T-helper 1 cell treated with Interleukin-12 subunit alpha and Interleukin-12 subunit beta and Interleukin-4 antibody, amounts not matched to agents 30 μg/mL and 1 μg/mL, for 36 hours (primary cell): ENCODE results near the gene TADA2A.
"Not testable (repeated sequence)": the region's sequence is repeated elsewhere in the genome, so short reads cannot be mapped to it uniquely, and the experiment has no call there.

Experiments
- H3K27ac Mint-ChIP-seq: one replicate; pipeline ENCODE4 v1.8.0; 2021; ENCODE audit warnings: mild to moderate bottlenecking, mixed read lengths
- H3K27me3 Mint-ChIP-seq: one replicate; pipeline ENCODE4 v1.8.0; 2021; ENCODE audit warnings: low read depth, mixed read lengths
- H3K36me3 Mint-ChIP-seq: one replicate; pipeline ENCODE4 v1.8.0; 2021; ENCODE audit warnings: low read depth, mixed read lengths
- H3K4me1 Mint-ChIP-seq: one replicate; pipeline ENCODE4 v1.8.0; 2021; ENCODE audit warnings: low read depth, mixed read lengths
- H3K4me3 Mint-ChIP-seq: one replicate; pipeline ENCODE4 v1.8.0; 2021; ENCODE audit warnings: mild to moderate bottlenecking, moderate library complexity, mixed read lengths
- H3K9me3 Mint-ChIP-seq: one replicate; pipeline ENCODE4 v1.8.0; 2021; ENCODE audit warnings: mixed read lengths

The TADA2A gene

DNA sequence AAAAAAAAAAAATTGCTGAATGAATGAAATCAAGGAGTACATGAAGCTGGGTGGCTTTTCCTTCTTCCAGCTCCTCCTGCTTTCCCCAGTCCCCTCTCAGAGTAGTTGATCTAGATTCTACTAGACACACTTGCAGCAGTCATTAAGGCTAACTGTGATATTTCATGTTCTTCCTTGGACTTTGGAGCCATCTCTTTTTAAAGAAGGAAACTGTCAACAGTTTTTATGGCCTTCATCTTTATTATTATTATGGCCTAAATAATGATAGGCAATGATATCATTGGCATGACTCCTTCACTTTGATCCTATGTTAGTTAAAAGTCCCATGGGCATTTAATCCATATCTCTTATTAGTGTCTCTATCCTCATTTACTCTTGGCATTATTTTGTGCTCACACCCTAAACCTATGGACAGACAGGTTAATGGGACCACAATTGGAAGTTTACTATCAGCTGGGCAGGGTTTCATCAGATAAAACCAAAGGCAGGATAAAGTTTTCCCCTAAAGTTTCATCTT lies 21.2 kb upstream of the TADA2A start:
- Mint-ChIP-seq H3K27ac (no peak overlapping the region), H3K36me3 (no peaks in the 10 kb centered on the region), H3K9me3 (no peaks in the 10 kb centered on the region), H3K4me3 (no peak overlapping the region), H3K4me1 (peaks cover 2% of the 10 kb centered on the region), H3K27me3 (no peaks in the 10 kb centered on the region)

- Mint-ChIP-seq H3K36me3 (no peaks in the 10 kb centered on the region), H3K9me3 (no peaks in the 10 kb centered on the region), H3K27ac (no peak overlapping the region), H3K4me1 (peaks cover 5% of the 10 kb centered on the region), H3K4me3 (no peak overlapping the region), H3K27me3 (no peaks in the 10 kb centered on the region)
These were observed 20.2 kb upstream of the TADA2A start for GRCh38 chr17:37386462-37386861.

DNA sequence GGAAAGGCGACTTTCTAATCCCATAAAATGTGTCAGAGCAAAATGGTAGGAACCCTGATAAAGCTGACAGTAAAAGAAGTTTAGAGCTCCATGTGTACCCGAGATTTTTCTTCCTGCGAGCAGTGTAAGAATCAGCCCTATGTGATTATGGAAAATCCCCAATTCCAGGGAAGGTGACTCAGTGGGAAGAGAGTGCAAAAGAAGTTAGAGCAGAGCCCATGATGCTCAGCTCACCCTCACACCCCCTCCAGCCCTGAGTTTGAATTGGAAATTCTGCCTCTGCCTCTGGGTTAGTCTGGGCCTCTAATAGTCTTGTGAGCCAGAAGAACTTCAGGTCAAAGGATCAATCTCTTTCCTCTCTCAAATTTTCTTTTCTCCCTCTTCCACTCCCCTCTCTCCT lies 18.4 kb upstream of the TADA2A start:
- H3K4me3 Mint-ChIP-seq = no peak overlapping the region
- no peaks in the 10 kb centered on the region for H3K9me3 Mint-ChIP-seq
- H3K36me3 Mint-ChIP-seq = no peaks in the 10 kb centered on the region
- no peak overlapping the region for H3K27ac Mint-ChIP-seq
- H3K4me1 Mint-ChIP-seq = peaks cover 18% of the 10 kb centered on the region
- no peaks in the 10 kb centered on the region for H3K27me3 Mint-ChIP-seq

- Mint-ChIP-seq H3K4me1 (peaks cover 19% of the 10 kb centered on the region), H3K27me3 (no peaks in the 10 kb centered on the region), H3K27ac (no peak overlapping the region), H3K9me3 (no peaks in the 10 kb centered on the region), H3K4me3 (no peak overlapping the region), H3K36me3 (no peaks in the 10 kb centered on the region)
These were observed 17.5 kb upstream of the TADA2A start for GRCh38 chr17:37389160-37389559.

DNA sequence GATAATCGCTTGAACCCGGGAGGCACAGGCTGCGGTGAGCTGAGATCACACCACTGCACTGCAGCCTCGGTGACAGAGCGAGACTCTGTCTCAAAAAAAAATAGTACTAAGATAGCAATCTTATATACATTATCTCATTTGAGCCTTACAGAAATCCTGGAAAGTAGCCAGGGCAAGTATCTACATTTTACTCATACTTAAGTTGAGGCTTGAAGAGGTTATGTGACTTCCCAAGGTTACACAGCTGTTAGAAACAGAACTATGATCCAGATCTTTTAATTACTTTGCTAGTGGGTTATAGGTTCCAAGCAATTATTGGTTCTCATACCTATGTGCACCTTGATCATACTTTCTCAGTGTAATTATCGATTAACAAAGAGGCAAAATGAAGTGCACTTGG lies 15.5 kb upstream of the TADA2A start:
- H3K27ac Mint-ChIP-seq = no peak overlapping the region
- H3K9me3 Mint-ChIP-seq = no peaks in the 10 kb centered on the region
- H3K27me3 Mint-ChIP-seq = no peaks in the 10 kb centered on the region
- H3K4me1 Mint-ChIP-seq = peaks cover 19% of the 10 kb centered on the region
- no peaks in the 10 kb centered on the region for H3K36me3 Mint-ChIP-seq
- H3K4me3 Mint-ChIP-seq = no peak overlapping the region

GRCh38 chr17:37392024-37392590 lies 14.6 kb upstream of the TADA2A start:
- Mint-ChIP-seq H3K4me3 (no peak overlapping the region), H3K27me3 (no peaks in the 10 kb centered on the region), H3K27ac (peak overlapping the region; percentile 8), H3K36me3 (no peaks in the 10 kb centered on the region), H3K4me1 (peaks cover 19% of the 10 kb centered on the region), H3K9me3 (no peaks in the 10 kb centered on the region)

DNA sequence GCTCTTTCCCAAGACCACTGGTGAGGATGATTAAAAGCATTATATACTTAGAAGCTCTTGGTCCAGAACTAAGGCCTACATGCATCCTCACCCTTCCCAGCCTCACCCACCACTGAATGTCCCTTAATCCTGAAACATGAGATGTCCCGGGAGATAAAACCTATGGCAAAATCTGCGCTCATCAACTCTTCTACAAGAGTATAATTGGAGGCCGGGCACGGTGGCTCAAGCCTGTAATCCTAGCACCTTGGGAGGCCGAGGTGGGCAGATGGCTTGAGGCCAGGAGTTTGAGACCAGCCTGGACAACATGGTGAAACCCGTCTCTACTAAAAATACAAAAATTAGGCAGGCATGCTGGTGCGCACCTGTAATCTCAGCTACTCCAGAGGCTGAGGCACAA lies 13.3 kb upstream of the TADA2A start:
- H3K27ac Mint-ChIP-seq = no peak overlapping the region
- no peaks in the 10 kb centered on the region for H3K27me3 Mint-ChIP-seq
- no peak overlapping the region for H3K4me3 Mint-ChIP-seq
- peaks cover 21% of the 10 kb centered on the region for H3K4me1 Mint-ChIP-seq
- no peaks in the 10 kb centered on the region for H3K9me3 Mint-ChIP-seq
- H3K36me3 Mint-ChIP-seq = no peaks in the 10 kb centered on the region

DNA sequence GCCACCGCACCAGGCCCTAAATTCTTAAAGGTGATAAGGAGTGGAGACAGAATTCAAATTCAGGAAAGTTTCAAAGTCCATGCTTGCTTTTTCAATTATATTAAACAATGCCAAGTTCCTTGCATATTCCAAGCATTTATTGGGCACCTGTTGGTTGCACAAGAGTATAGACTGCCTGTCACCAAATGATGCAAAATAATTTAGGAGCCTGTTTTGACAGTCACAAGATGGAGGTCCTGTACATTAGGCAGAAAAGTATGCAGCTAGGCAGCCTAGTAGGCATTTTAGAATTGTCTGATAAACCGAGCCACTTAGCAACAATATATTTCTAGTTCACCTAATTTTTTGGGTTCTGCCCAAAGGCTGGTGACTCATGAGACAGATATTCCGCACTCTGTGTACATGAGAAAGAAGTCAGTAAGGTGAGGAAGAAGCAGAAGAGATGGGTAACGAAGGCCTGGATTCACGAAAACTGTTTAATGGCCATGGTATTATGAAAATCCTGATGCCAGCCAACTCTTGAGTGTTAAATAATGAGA lies 7.4 kb upstream of the TADA2A start:
- peaks cover 12% of the 10 kb centered on the region for H3K4me1 Mint-ChIP-seq
- H3K36me3 Mint-ChIP-seq = peaks cover 2% of the 10 kb centered on the region
- no peaks in the 10 kb centered on the region for H3K27me3 Mint-ChIP-seq
- no peak overlapping the region for H3K4me3 Mint-ChIP-seq
- no peaks in the 10 kb centered on the region for H3K9me3 Mint-ChIP-seq
- no peak overlapping the region for H3K27ac Mint-ChIP-seq

- no peaks in the 10 kb centered on the region for H3K9me3 Mint-ChIP-seq
- H3K4me3 Mint-ChIP-seq = no peak overlapping the region
- peaks cover 7% of the 10 kb centered on the region for H3K36me3 Mint-ChIP-seq
- no peaks in the 10 kb centered on the region for H3K27me3 Mint-ChIP-seq
- no peak overlapping the region for H3K27ac Mint-ChIP-seq
- peaks cover 21% of the 10 kb centered on the region for H3K4me1 Mint-ChIP-seq
These were observed 6.2 kb upstream of the TADA2A start for GRCh38 chr17:37400505-37400904.

DNA sequence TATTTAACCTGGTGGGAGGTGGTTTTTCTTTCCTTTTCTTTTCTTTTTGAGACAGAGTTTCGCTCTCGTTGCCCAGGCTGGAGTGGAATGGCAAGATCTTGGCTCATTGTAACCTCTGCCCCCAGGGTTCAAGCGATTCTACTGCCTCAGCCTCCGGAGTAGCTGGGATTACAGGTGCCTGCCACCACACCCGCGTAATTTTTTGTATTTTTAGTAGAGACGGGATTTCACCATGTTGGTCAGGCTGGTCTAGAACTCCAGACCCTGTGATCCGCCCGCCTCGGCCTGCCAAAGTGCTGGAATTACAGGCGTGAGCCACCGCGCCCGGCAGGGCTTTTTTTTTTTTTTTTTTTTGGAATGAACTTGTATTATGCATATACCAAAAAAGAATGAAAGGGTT lies 1.2 kb upstream of the TADA2A start:
- H3K9me3 Mint-ChIP-seq, H3K27me3 Mint-ChIP-seq: not testable (repeated sequence)
- Mint-ChIP-seq H3K4me3 (peak overlapping the region; percentile 97), H3K36me3 (peaks cover 12% of the 10 kb centered on the region), H3K27ac (peak overlapping the region; percentile 94), H3K4me1 (peaks cover 30% of the 10 kb centered on the region)

DNA sequence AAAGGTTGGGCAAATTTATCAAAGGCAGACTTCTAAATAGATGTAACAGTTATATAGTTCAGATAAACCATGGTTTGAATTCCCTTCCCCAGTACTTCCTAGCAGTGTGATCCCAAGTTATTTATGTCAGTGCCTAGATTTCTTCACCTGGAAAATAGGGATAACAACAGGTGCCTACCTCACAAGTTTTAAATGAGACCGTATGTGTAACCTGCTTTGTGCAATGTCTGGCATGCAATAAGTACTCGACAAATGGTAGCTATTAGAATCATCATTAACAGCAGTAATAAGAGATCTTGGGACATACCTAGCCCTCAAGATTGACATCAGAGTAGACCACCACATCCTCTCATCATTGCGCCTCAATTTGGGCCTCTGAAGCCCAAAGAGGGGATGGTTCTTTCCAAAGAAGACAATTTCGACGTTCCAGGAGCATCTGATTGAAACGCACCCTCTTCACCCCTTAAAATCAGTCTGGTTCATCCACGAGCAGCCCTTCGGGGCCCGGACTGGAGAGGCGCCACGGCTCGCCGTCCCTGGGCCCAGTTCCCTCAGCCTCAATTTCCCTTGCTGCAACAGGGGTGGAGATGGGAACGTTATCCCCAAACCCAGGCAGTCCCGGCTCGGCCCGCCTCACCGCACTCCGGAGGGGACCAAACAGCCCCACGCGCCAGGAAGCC lies 591 bp upstream of the TADA2A start:
- no peaks in the 10 kb centered on the region for H3K27me3 Mint-ChIP-seq
- H3K4me3 Mint-ChIP-seq = peak overlapping the region; percentile 97
- peaks cover 13% of the 10 kb centered on the region for H3K36me3 Mint-ChIP-seq
- H3K27ac Mint-ChIP-seq = peak overlapping the region; percentile 94
- H3K4me1 Mint-ChIP-seq = peaks cover 31% of the 10 kb centered on the region
- no peaks in the 10 kb centered on the region for H3K9me3 Mint-ChIP-seq

- H3K36me3 Mint-ChIP-seq = peaks cover 17% of the 10 kb centered on the region
- not testable (repeated sequence) for H3K9me3 Mint-ChIP-seq, H3K27me3 Mint-ChIP-seq
- H3K27ac Mint-ChIP-seq = peak overlapping the region; percentile 57
- H3K4me3 Mint-ChIP-seq = peak overlapping the region; percentile 95
- H3K4me1 Mint-ChIP-seq = peaks cover 28% of the 10 kb centered on the region
These were observed 1.4 kb downstream of the TADA2A start for GRCh38 chr17:37408145-37408479.

GRCh38 chr17:37410357-37410756 lies 3.7 kb downstream of the TADA2A start:
- peaks cover 23% of the 10 kb centered on the region for H3K4me1 Mint-ChIP-seq
- H3K27me3 Mint-ChIP-seq = no peaks in the 10 kb centered on the region
- no peak overlapping the region for H3K4me3 Mint-ChIP-seq
- peaks cover 30% of the 10 kb centered on the region for H3K36me3 Mint-ChIP-seq
- H3K27ac Mint-ChIP-seq = peak overlapping the region; percentile 36
- H3K9me3 Mint-ChIP-seq = no peaks in the 10 kb centered on the region

DNA sequence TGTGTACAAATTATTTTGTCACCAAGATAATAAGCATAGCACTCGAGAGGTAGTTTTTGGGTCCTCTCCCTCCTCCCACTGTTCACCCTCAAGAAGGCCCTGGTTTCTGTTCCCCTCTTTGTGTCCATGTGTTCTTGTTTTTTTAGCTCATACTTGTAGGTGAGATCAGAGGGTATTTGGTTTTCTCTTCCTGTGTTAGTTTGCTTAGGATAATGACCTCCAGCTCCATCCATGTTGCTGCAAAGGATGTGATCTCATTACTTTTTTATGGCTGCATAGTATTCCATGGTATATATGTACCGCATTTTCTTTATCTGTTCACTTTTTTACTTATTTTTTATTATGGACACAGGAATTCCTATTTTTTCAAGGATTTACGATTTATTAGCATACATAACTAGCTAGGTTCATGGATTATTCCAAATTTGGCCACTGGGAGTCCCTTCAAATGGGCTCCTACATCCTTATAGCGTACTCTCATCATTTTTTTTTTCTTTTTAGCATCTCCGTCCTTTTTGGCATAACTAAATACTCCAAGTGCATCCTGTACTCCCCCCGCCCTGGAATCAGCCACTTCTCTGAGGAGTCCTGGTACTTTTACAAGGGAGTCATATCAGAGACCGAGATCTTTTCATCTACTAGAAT lies 7.3 kb downstream of the TADA2A start:
- Mint-ChIP-seq H3K27ac (no peak overlapping the region), H3K4me3 (no peak overlapping the region), H3K4me1 (peaks cover 13% of the 10 kb centered on the region), H3K9me3 (no peaks in the 10 kb centered on the region), H3K27me3 (no peaks in the 10 kb centered on the region), H3K36me3 (peaks cover 28% of the 10 kb centered on the region)

- Mint-ChIP-seq H3K9me3 (no peaks in the 10 kb centered on the region), H3K27ac (no peak overlapping the region), H3K4me1 (peaks cover 9% of the 10 kb centered on the region), H3K36me3 (peaks cover 24% of the 10 kb centered on the region), H3K4me3 (no peak overlapping the region), H3K27me3 (no peaks in the 10 kb centered on the region)
These were observed 11.2 kb downstream of the TADA2A start for GRCh38 chr17:37417852-37418251.
